Left colon (tissue), 2 donors: ENCODE data around the gene THNSL1. TPM values are rescaled to one million over a fixed set of nuclear protein-coding genes. Genes with fewer than 3 reads are reported as not detected.

Experiments
- ATAC-seq: fragments of 200-7000 bp; cut with Tn5 transposase; one replicate; pipeline ENCODE4 v1.9.1; 2020; ENCODE audit warnings: mild to moderate bottlenecking, moderate library complexity
- DNase-seq, 2 donors: peaks; one replicate each; pipeline ENCODE4 v3.0.0-alpha.2; 2020
- intact Hi-C, 2 donors: fragments of 100-400 bp; cut with DNase I in 1 of 2; cut with micrococcal nuclease in 1 of 2; formaldehyde crosslinking; loops; one replicate each; pipeline versions ENCODE4 v1.11.2 to v1.14.0; 2022; cut with DNase I, micrococcal nuclease
- total RNA-seq, 2 donors: library from RNA; stranded (reverse); fragmentation: NEBNext Ultra II Directional; extraction: Animal tissue kit (Norgen Biotek cat#: 25700); gene quantifications; one replicate each; pipeline ENCODE4 v1.2.1, GENCODE V29; 2021
- donor health status: DM: no; HTN: no; CAD: no.
- donor health status: DM: yes; HTN: yes; CAD: no.

The THNSL1 gene
- total RNA-seq, 2 donors from 2014 or later, result 2.5 to 3.0 TPM

DNA sequence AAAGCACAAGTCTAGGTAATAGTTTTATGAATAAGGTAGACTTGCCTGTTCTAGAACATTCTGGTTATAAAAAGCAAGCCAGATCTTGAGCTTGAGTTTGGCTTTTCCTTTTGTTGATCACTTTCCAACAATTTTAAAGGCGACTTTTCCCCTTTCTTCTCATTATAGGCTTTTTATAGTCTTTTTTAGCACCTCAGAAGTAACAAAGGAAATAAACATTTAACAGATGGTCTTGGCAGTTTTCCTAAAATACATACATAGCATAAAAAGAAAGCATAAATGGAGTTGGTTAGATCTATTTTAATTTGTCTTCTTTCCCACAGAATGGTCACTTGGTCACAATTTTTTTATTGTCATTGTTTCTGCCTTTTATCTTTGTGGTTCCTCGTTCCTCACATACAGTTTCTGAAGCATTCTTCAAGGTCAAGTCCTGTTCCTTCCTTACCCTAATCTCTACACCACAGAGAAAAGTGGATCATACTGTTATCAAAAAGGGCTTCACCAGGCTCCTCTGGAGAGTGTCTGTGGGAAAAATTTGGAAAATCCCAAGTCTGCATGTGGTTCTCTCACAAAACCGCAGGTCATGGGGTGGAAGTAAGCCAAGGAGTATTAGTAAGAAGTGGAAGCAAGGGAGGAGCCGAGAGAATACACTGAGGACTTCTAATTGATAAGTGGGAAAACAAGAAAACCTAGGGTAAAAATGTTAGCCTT is 31.3 kb downstream of the THNSL1 start:
- intact Hi-C loops, result no loop called here
- ATAC-seq (peak; percentile 12), DNase-seq (no peak)

DNA sequence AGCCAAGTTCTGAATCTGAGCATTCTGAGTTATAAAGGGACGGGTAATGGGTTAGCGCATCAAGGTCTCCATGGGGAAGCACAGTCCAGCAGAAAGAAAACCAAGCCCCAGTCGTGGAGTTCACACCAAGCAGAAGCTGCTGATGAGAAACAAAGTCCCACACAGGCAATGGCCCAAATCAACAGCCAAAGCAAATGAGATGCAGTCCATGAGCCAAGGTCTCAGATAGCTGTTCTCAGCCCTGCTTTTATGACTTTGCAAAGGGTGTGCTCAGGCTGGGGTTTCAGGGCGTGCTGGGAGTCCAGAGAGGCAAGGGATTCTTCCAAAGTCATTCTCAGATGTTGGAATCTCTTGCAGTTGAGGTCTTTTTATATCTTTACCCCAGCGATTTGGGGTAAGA is 32.0 kb downstream of the THNSL1 start:
- peak; percentile 100 for ATAC-seq
- intact Hi-C loops, result no loop called here
- peak; percentile 22 to 44 for DNase-seq

DNA sequence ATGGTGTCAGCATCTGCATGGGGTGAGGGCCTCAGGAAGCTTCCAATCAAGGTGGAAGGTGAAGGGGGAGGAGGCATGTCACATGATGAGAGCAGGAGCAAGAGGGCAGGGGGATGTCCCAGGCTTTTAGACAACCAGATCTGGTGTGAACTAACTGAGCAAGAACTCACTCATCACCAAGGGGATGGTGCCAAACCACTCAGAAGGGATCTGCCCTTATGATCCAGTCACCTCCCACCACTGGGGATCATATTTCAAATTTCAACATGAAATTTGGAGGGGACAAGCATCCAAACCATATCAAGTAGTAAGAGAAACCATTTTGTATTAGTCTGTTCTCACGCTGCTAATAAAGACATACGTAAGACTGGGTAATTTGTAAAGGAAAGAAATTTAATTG is 33.6 kb downstream of the THNSL1 start:
- ATAC-seq, result no peak
- intact Hi-C loops, result no loop called here
- DNase-seq, result no peak

DNA sequence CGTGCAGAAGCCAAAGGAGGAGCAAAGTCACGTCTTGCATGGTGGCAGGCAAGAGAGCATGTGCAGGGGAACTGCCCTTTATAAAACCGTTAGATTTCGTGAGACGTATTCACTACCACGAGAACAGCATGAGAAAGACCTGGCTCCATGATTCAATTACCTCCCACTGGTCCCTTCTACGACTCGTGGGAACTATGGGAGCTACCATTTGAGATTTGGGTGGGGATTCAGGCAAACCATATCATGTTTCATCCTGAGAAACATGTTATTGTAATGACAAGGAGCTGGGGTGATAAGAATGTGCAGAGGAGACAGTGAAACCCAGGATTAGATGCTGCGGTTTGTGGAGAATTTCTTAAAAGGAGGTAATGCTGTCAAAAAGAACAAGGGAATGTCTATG is 34.0 kb downstream of the THNSL1 start:
- ATAC-seq (no peak), DNase-seq (no peak)
- intact Hi-C loops, result no loop called here

DNA sequence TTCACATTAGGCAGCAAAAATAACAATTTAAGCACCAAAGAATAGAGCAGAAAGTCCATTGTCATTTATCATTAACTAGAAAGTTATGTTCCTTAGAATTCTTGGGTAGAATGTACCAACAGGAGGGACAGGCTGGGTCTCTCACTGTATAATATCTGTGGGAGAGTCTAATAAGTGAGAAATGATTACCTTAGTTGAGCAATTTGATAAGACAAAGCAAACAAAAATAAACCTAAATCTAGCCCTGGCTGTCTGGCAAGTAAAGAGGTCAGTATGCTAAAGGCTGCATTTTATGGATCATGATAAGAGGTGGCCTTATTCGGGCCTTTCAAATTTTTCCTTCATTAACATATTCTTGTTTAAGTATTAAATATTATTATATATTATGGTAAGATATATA is 35.6 kb downstream of the THNSL1 start:
- DNase-seq, result no peak
- intact Hi-C loops, result no loop called here
- ATAC-seq, result no peak

DNA sequence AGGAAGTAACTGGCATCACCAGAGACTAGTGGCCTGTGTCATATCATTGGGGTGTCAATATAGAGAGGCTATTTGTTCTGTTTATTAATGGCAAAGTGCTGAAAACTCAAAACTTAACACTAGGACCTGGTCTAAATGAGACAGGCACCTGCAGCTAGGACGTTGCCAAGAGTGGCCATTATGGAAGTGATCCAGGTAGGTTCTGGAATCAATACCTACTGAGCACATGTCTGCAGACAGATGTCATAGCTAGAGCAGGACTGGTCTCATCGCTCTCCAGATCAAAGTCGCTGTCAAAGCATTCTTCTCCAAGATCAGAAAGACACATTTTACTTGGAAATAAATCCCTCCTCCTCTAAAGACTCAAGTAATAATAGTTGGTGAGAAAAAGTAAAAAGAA is 40.3 kb downstream of the THNSL1 start:
- intact Hi-C loops, result no loop called here
- DNase-seq, result no peak
- no peak for ATAC-seq

DNA sequence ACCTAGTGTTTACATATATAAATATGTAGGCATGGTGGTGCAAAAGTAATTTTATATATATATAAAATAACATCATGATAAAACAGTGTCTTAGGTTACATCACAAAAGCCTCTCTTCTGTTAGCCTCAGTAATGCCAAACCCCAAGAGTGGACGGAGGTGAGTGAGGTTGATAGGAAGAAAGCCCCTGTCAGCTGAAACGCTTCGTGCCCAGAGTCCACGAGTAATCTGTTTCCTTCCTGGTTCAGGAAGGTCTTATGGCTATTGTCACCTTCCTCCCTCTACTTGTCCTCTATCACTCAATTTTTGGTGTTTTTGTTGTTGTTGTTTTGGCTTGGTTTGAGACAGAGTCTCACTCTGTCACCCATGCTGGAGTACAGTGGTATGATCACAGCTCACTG is 41.5 kb downstream of the THNSL1 start:
- no peak for DNase-seq
- intact Hi-C loops, result no loop called here
- no peak for ATAC-seq

DNA sequence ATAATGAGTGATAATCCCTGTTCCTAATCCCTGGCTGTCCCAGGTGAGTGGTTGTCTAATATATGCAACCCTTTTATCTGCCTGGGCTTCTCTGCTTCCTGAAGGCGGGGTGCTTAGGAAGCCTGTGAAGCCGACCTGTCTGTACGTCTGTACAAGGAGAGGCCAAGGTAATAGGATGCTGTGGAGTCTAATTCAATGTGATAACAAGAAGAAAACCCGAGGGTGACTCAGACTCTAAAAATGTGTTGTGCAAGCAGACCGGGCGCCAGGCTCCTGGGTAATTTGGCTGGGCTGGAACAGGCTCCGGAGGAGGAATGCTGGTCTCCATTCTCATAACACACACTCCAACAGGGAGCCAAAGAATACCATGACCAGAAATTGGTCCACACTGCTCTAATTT is 43.6 kb downstream of the THNSL1 start:
- DNase-seq (peak; percentile 31 to 50), ATAC-seq (peak; percentile 63)
- intact Hi-C loops, result no loop called here

DNA sequence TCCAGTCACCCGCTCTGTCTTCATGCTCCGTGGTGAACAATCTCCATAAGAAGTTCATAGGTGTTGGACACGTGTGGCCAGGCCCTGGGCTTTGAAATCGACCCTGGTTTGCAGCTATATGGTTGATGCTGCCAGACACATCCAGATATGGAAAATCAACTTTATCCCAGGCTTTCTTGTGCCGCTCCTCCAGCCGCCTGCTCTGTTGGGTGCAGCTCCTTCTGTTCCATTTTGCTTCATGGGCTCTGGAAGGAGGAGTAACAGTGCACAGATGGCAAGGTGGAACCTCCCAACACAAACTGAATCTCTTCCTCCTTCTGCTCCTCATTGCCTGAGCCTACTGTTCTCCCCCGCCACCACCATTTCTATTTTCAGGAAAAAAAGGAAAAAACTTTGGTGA is 44.7 kb downstream of the THNSL1 start:
- ATAC-seq (no peak), DNase-seq (no peak)
- intact Hi-C loops, result no loop called here

DNA sequence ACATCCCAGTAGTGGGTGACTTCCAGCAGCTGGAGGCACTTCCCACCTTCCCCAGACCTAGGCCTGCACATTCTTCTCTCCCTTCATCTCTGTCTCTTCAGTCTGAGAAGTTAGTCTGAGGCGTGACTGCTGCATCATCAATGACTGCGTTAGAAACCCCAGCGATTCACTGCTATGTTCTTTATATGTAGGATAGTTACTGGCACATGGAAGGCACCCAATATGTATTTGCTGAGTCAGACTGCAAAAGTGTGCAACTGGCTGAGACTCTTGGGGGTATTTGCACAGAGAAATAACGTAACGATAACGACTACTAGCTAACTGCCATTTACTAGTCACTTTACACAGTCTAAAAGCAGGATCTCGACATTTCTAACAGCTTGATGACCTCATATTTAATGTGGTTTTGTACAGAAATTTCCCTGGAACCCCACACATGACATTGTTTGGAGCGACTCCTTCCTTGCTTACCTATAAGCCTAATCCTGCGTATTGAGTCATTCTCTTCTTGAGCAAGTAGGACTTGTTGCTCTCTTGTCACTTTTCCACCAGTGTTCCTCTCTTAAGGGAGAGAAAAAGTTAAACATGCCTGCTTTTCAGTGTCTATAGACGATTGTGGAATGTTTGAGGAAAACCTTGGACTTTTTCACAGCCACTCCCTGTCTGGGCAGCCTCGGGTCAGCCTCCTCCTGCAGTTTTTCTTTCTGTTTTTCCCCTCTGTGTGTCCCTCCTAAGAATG is 45.5 kb downstream of the THNSL1 start:
- DNase-seq, result no peak
- intact Hi-C loops, result no loop called here
- ATAC-seq, result no peak

DNA sequence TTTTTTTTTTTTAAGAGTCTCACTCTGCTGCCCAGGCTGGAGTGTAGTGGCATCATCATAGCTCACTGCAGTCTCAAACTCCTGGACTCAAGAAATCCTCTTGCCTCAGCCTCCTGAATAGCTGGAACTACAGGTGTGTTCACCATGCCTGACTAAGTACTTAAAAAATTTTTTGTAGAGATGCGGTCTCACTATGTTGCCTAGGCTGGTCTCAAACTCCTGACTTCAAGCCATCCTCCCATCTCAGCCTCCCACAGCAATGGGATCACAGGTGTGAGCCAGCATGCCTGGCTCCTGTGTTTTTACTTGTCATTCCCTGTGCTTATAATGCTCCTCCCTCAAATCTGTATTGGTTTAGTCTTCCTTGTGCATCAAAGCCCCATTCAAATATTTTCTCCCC is 46.7 kb downstream of the THNSL1 start:
- DNase-seq (no peak), ATAC-seq (no peak)
- intact Hi-C loops, result no loop called here

DNA sequence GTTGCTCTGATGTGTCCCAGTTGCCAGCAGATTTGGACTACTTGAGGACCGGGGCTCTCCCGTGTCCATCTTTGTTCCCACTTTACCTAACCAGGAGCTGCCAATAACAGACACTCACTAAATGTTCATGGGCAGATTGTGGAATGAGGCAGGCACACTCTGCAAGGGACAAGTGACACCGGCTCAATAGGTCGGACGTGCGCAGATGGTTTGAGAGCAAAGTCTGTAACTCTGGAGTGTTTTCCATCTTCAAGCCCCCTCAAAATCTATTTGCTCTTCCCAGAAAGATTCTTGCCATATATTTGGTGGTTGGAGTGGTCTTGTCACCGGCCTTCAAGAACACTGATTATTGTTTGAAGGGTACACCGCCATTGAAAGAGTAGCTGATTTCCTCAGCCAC is 47.2 kb downstream of the THNSL1 start:
- DNase-seq (no peak), ATAC-seq (no peak)
- intact Hi-C loops, result no loop called here

DNA sequence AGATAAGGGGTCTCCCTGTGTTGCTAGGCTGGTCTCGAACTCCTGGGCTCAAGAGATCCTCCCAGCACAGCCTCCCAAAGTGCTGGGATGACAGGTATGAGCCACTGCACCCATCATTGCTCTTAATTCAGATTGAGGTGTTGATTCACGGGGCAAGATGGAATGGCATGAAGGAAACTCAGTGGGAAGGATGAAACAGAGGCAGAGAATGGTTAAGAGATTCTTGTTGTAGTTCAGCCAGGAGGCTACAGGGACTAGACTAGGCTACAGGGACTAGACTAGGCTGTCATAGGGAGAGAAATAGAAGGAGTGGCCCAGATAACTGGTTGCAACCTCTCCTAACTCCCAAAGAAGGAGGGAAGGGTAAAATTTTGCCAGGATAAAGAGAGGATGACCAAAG is 48.0 kb downstream of the THNSL1 start:
- intact Hi-C loops, result no loop called here
- no peak for ATAC-seq
- DNase-seq, result no peak

DNA sequence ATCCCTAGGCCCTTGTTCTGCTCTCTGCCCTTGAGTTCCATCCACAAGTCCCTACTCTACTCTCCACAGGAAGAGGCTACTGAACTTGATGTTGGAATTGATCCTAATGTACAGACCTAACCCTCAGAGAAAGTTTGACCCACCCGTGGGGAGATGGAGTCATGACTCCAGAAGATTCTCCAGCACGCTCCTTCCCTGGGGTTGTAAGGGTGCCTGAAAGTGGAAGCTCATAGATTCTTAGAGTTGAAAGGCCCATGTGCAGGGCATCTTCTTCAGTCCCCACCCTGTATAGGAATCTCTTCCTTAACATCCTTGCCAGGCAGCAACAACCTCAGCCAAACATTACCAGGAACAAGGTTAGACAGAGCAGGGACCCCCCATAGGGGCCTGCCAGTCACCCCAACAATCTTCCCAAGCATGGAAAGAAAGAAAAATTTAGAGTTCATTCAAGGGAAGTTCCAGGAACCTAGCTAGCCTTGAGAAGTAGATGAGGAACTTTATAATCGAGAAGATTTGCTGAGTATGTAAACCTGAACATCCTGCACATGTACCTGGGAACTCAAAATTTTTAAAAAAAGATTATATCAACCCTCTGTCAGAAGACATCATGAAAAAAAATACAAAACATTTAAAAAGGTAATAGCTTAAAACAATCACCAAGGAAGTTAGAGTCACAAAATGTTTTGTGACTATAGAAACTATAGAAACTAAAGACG is 49.5 kb downstream of the THNSL1 start:
- intact Hi-C loops, result no loop called here
- DNase-seq (no peak), ATAC-seq (no peak)

DNA sequence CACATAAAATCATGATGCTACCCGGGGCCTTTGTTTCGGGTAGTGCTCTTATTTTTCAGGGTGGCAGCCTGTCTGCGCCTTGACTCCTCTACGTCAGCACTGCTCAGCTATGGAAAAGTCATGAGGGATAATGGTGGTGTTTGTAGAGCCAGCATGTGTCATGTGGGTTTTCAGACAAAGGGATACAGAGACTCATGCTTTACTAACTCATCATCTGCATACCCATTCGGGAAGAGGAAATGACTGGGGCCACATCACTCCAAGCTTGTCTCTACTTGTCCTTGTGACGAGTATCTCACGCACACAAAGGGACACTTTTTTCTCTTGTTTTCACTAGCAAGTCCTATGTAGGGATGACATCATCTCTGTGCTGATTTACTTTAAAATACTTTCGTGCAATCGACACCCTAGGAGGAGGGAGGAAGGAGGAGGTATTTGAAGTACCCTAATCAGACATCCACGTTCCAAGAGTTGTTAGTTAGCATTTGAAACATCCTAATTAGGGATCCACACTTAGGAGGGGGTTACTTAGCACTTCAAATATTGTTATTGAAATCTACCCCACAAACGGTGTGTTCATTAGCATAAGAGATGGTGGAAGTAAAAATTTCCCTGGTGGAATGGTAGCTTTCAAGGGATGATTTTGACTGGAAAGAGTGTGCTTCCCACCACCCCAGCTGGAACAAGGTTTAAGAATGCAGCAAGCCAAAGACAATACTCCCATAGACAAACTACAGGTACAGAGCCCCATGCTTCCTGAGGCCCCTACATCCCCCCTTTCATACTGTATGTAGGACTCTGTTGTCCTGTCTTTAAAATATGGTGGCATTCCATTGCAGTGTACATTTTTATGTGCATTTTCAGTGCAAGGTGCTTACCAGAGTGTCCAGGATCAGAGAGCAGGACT is 52.0 kb downstream of the THNSL1 start:
- no peak for ATAC-seq
- intact Hi-C loops, result no loop called here
- no peak for DNase-seq

DNA sequence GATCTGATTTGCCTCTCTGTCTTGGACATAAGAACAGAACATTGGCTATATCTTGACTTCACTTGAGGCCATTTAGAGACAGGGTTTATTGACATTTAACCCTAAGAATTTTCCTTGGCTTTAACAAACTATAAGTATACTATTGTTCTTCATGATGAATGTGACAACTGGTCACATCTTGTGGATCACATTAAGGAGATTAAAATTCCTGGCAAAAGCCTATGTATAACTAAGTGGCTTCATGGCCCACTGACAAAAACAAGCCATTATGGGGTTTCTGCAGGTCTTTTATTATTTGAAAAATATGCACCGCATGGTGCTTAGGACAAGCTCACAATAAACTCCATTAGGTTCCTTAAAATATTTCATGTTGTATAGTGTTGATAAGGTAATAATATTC is 54.8 kb downstream of the THNSL1 start:
- intact Hi-C loops, result no loop called here
- ATAC-seq, result no peak
- no peak for DNase-seq

DNA sequence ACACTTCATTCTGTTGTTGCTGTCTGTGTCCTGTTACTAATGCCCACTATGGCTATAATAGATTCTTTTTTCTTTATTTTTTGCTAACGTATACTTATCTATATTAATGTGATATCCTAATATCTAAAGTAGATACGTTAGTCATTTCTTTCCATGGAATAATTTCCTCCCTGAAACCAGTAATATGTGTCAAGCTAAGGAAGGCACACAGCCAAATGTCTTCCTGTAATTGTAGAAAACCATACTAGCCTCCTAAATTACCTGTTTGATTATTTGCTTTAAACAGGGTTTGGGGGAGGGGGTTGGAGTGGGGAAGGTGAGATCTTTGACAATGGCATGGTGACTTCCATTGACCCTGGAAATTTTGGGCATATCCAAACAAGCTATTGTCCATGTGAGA is 56.4 kb downstream of the THNSL1 start:
- intact Hi-C loops, result no loop called here
- ATAC-seq (no peak), DNase-seq (no peak)

DNA sequence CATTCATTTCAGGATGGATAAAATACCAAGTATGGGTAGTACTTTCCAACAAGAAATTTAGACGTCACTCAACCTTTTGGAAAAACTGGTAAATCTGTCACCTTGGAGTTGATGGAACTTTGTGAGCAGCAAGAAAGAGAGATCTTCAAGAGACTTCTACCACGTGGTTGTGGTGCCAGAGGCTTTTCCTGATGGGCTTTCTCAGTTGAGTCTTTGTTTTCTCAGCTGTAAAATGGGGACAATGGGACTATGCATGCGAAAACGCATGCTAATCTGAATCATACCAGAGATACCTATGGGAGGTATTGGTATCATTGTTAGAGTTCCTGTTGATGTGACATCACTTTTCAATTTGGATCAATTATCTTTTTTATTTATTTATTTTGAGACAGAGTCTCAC is 59.4 kb downstream of the THNSL1 start:
- intact Hi-C loops, result no loop called here
- DNase-seq (no peak), ATAC-seq (no peak)
